ENCODE results near the gene HOXD12.

The HOXD12 gene

GRCh38 chr2:176136374-176137251 lies 37.0 kb downstream of the HOXD12 start:
- no peak for DNase-seq

DNA sequence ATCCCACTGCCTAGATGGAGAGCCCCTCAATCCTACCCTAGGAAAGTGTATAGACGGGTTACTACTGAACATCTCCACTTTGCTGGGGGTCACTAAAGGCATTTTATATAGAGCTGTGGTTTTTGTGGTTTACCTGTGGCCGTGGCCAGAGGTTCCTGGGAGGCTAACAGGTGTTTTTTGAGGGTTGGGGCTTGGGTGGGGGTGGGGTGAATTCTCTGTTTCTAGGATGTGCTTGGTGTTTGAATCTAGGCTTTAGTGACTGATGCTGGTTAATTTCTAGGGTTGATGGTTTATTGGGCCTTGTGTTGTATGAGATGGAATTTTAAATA lies 37.6 kb downstream of the HOXD12 start:
- DNase-seq = no peak

DNA sequence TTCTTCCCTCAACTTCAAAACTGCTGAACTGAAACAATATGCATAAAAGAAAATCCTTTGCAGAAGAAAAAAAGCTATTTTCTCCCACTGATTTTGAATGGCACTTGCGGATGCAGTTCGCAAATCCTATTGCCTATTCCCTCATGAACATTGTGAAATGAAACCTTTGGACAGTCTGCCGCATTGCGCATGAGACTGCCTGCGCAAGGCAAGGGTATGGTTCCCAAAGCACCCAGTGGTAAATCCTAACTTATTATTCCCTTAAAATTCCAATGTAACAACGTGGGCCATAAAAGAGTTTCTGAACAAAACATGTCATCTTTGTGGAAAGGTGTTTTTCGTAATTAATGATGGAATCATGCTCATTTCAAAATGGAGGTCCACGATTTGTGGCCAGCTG lies 38.3 kb downstream of the HOXD12 start:
- DNase-seq = no peak

DNA sequence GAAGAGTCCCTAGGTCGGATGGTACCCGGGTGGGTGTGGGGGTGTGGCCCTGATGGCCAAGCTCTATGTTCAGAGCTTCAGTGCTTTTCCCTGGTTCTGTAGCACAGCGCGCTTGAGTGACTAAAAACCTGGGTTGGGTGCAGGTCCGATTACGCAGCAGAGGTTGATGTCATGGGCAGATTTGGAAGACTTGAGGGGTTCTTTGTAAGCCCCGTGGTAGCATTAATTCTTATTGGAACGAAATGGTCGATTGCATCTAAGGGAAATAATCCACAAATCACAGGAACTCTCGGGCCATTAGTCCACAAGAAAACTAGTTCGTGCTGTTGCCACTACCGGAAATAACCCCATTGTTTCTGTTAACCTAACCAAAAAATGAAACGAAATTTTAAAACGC lies 38.9 kb downstream of the HOXD12 start:
- DNase-seq = no peak

- DNase-seq = no peak
Observed at GRCh38 chr2:176138923-176139660, 39.5 kb downstream of the HOXD12 start.

DNA sequence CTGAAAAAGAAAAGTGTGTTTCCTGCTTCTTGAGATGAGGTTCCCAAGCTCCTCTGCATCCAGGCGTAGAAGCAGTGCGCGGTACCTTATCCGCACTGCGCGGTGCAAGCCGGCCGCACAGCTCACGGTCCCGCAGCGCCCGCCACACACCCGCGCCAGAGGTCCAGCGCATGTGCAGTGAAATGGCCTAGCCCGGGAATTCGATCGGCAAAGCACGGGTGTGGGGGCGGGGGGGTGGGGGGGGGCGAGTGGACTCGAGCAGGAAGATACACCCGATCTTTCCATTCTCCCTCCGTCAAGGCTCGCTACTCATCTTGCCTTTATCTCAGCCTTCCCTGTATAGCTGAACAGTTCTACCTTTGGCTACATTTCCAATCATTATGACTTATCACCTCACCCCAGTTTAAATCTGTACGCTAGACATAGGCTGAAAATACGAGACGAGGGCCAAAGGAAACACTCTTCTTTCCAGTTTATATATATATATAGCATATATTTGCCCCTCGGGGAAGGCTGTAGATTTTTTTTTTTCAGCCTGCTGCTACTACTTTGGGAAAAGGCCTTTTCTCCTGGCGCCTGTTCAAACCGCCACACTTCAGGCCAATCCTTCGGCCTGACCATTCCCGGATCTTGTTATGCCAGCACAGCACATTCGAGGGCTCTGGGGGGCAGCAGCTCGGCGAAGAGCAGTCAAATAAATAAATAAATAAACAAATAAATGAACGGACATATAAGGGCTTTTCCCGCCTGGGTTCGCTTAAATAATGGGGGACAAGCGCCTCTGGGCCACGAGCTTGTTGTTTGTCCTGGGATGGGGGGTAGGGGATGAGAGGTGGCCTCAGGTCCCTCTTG lies 40.3 kb downstream of the HOXD12 start:
- DNase-seq = no peak

DNA sequence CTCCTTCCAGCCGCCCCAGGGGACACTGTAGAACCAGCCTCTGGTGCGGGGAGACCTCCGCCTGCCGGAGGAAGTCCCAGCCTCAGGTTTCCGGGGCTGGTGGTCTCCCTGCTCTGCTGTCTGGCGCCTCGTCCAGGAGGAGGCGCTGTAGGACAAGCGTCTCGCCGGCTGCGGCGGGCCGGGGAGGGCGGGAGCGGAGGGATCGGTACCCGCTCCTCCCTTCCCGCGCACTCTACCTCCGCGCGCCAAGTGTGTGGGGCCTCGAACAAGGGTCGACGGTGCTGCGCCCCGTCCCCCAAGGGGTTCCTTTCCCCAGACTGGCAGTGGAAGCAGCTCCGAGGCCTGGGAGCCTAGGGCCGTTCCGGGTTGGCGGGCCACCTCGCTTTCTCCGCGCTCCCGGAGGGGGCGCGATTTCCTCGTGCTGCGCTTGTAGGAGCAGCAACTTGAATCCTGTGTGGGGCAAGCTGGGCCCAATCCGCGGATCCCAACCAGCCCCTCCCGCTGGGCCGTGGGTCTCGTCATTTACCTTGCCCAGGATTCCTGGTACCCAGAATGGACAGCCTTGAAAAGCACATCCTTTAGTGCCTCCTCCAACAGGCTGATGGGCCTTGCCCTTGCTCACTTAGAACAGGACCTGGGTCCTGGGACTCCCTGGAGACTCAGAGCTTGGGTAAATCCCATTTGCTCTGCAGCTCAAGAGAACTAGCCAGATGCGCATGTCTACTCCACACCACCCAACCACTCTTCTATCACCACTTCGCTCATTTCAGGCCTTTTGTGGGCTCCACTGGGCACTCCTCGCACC lies 41.1 kb downstream of the HOXD12 start:
- DNase-seq = no peak

DNA sequence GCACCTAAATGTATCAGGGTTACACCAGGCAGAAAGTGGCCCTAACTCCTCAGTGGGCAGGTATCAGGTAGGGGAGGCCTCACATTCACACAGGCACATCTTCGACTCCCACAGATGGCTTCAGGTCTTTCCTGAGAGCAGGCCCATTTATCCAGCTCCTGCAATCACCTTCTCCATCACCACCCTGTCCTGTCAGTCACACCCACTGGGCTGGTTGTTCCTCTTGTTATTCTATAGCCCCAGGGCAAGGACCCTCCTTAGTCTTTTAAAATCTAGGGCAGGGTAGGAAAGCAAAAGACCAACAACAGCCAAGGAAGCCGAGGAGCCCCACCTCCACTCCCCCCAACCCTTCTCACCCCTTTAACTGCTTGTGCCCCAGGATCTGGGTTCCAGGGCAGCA lies 42.7 kb downstream of the HOXD12 start:
- DNase-seq = no peak

DNA sequence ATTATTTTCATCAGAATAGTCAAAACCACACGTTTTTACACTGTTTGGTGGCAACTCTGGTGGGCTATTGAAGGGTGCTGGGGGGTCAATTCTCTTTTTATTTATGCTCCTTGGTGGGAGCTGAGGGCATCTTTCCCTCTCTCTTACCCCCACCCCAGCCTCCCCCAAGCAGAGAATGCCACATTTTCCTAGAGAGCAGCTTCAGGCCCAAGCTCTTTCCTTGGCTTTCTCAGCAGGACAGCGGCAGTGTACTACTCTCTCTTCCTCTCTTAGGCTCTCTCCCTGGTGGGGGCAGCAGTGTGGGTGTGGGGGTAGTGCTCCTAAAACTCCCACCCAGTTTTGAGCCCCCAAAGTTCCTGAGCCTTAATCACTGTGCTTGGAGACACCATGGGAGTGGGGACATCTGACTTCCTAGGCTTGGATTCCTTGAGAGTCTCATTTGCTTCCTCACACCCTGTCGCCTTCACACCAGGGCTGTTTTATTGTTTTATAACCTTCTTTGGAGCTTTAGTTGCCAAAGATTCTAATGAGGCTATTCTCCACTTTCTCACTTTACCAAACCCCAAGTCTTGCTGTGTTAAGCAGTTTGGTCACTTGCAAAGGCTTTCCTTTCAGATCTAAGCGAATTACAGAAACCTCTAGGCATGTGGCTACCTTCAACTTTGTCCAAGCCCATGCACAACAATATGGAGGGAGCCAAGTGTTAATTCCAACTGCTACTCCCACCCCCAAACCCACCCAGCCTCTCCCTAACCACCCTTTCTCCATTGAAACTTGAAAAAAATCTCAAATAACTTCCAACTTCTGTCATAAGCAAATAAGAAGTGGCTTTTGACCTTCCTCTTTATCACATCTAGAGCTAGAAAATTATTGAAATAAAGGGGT lies 45.7 kb downstream of the HOXD12 start:
- no peak for DNase-seq

- no peak for DNase-seq
Observed at GRCh38 chr2:176146101-176146500, 46.5 kb downstream of the HOXD12 start.

GRCh38 chr2:176146645-176147044 lies 47.0 kb downstream of the HOXD12 start:
- DNase-seq = no peak

DNA sequence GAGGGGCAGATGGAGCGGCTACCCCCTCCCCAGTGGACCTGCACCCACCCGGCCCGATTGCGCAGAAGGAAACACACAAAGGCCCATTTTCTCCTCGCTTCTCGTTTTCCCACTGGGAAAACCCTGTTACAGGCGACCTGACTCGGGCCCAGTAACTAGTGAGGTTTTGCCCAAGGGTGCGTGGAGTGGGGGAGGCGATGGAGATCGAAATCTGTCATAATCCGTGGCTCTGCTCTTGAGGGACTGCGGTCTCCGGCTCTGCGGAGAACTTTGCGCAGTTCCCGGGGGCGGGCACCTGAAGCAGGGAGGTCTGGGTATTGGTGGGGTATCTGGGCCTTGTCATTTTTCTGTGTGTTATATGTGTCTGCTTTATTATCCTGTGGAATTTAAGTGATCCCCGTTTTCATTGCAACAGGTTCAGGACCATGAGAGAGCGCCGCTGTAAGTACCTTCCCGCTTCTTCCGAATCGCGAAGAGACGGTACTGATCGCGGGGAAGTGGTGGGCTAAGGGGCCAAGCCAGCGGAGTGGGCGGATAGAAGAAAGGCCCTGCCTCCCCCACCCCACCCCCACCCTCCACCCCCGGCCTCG lies 47.7 kb downstream of the HOXD12 start:
- DNase-seq = no peak

DNA sequence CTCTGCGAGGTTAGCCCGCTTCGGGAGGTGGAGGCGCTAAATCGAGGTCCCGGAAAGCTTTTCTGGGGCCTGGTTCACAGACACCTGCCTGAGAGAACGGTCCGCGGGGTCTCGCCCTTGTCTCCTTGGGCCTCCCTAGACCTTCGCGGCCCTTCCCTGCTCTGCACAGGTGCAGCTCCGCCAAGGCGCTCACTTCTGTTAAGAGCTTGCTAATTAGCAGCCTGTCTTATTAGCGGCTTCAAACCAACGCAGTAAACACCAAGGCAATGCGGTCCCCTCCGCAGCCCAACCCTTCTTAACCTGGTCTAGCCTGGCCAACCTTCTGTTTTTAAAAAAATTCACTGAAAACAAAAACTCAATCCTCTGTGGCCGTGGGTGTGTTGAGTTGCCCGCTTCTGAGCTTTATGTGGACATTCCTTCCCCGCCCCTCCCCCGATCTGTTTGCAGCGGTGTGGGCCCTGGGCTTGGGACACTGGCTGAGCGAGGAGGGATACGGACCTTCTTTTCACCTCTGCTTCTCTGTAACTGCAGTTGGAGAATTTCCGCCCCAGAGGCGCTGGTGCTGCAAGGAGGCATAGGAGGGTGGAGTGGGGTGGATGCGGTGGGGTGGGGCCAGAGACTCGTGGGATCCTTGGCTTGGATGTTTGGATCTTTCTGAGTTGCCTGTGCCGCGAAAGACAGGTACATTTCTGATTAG lies 48.4 kb downstream of the HOXD12 start:
- DNase-seq = no peak

DNA sequence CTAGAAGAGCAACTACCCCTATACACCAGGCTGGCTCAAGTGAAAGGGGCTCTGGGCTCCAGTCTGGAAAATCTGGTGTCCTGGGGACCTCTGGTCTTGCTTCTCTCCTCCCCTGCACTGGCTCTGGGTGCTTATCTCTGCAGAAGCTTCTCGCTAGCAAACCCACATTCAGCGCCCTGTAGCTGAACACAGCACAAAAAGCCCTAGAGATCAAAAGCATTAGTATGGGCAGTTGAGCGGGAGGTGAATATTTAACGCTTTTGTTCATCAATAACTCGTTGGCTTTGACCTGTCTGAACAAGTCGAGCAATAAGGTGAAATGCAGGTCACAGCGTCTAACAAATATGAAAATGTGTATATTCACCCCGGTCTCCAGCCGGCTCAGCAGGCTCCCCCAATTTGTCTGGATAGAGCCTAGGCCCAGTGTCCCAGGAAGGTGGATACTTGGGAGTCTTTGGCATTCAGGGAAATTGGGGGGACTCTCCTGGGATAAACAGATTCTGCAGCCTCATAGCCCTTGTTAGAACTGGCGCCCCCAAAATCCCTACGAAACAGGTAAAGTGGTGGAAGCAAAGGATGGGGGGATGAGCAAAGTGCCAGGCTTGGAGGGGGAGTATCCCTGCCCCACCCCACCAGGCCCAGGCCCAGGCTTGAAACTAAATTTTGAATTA lies 49.3 kb downstream of the HOXD12 start:
- no peak for DNase-seq

- no peak for DNase-seq
Observed at GRCh38 chr2:176149481-176149938, 49.9 kb downstream of the HOXD12 start.

DNA sequence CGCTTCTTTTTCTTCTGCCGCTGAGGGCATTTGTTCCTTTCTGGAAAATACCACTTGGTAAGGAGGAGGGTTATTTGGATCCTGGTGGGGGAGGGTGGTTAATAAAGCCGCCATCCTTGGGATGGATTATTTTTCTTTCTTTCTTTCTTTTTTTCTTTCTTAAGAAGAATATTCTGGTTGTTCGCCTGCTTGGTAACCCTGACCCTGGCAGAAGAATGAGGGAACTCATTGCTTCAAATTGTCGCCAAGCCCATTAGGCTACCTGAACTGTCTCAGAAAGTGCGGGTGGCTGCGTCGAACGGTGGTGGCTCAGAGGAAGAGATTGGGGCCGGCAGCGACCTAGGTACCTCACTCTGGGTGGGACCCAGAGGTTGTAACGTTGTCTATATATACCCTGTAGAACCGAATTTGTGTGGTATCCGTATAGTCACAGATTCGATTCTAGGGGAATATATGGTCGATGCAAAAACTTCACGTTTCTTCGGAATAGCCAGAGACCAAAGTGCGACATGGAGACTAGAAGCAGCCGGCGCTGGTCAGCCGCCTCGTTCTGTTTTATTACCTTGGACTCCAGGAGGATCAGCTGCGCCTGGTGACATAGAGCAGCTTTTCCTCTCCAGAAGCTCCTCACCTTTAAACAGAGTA lies 50.5 kb downstream of the HOXD12 start:
- no peak for DNase-seq

- DNase-seq = no peak
Observed at GRCh38 chr2:176150584-176151441, 51.2 kb downstream of the HOXD12 start.

Data from SIG-M5 (cell line).